Naive thymus-derived CD4-positive, alpha-beta T cell (primary cell): Measurements from ENCODE around the gene EPAS1. TPM values are rescaled to one million over a fixed set of nuclear protein-coding genes. Genes with fewer than 3 reads are reported as not detected.

Experiments used
- ATAC-seq: fragments of 150-1000 bp; cut with Tn5 transposase; 2 replicates; pipeline ENCODE4 v1.10.0; 2021; ENCODE audit warnings: mild to moderate bottlenecking, moderate library complexity
- CTCF ChIA-PET: fragments of 350-600 bp; sonication (Branson Sonifier 250); formaldehyde crosslinking; loops from one replicate; lab custom pipeline; 2021; ENCODE audit warnings: antibody characterized with exemption; lab: Charles Lee
- POLR2A ChIA-PET: fragments of 350-600 bp; sonication (Branson Sonifier 250); formaldehyde crosslinking; loops from one replicate; lab custom pipeline; 2021; ENCODE audit warnings: antibody characterized with exemption, inconsistent platforms; lab: Charles Lee
- DNase-seq, 9 donors: peaks; one replicate each; pipeline versions ENCODE4 v3.0.0 to v3.0.0-alpha.2; 2020 to 2022; ENCODE audit warnings: mixed read lengths in 1 of 9
- H3K27ac ChIP-seq: one replicate; pipeline ENCODE4 v1.7.0; 2013; ENCODE audit warnings: mild to moderate bottlenecking, low read depth, low read length, moderate library complexity
- H3K27me3 ChIP-seq, 2 donors: one replicate each; pipeline ENCODE4 v1.7.0; 2013; ENCODE audit warnings: low read length in 2 of 2, mild to moderate bottlenecking in 2 of 2, moderate library complexity in 2 of 2; ENCODE audit not compliant: control insufficient read depth in 2 of 2, insufficient read depth in 2 of 2
- H3K36me3 ChIP-seq, 3 experiments: 1 replicate in 2 of 3; 2 replicates in 1 of 3; pipeline ENCODE4 v1.7.0; 2013; ENCODE audit warnings: low read length in 3 of 3, mild to moderate bottlenecking in 3 of 3, moderate library complexity in 1 of 3; ENCODE audit not compliant: insufficient read depth in 3 of 3, control insufficient read depth in 2 of 3
- H3K4me1 ChIP-seq, 2 donors: one replicate each; pipeline ENCODE4 v1.7.0; 2013; ENCODE audit warnings: low read length in 2 of 2, mild to moderate bottlenecking in 2 of 2, moderate library complexity in 1 of 2; ENCODE audit not compliant: control insufficient read depth in 2 of 2, insufficient read depth in 2 of 2
- H3K4me3 ChIP-seq: 2 replicates; pipeline ENCODE4 v1.7.0; 2013; ENCODE audit warnings: mild to moderate bottlenecking, low read length
- H3K9me3 ChIP-seq, 3 experiments: 1 replicate in 2 of 3; 2 replicates in 1 of 3; pipeline ENCODE4 v1.7.0; 2013; ENCODE audit warnings: low read length in 3 of 3; ENCODE audit not compliant: control insufficient read depth in 2 of 3
- H3K27ac Mint-ChIP-seq, 9 donors: one replicate each; pipeline ENCODE4 v1.8.0; 2020 to 2022; ENCODE audit warnings: mixed read lengths in 9 of 9, mild to moderate bottlenecking in 8 of 9, moderate library complexity in 5 of 9, inconsistent platforms in 2 of 9
- H3K27me3 Mint-ChIP-seq, 5 donors: one replicate each; pipeline ENCODE4 v1.8.0; 2021 to 2022; ENCODE audit warnings: mixed read lengths in 5 of 5, mild to moderate bottlenecking in 1 of 5
- H3K36me3 Mint-ChIP-seq, 5 donors: one replicate each; pipeline ENCODE4 v1.8.0; 2020 to 2022; ENCODE audit warnings: mixed read lengths in 5 of 5, mild to moderate bottlenecking in 3 of 5, inconsistent platforms in 1 of 5
- H3K4me1 Mint-ChIP-seq, 7 donors: one replicate each; pipeline ENCODE4 v1.8.0; 2020 to 2022; ENCODE audit warnings: mixed read lengths in 7 of 7, mild to moderate bottlenecking in 3 of 7, inconsistent platforms in 1 of 7
- H3K4me3 Mint-ChIP-seq, 10 donors: one replicate each; pipeline ENCODE4 v1.8.0; 2020 to 2022; ENCODE audit warnings: mild to moderate bottlenecking in 10 of 10, mixed read lengths in 10 of 10, moderate library complexity in 6 of 10, inconsistent platforms in 2 of 10
- H3K9me3 Mint-ChIP-seq, 11 donors: one replicate each; pipeline ENCODE4 v1.8.0; 2020 to 2022; ENCODE audit warnings: mixed read lengths in 11 of 11, mild to moderate bottlenecking in 4 of 11, inconsistent platforms in 1 of 11, moderate library complexity in 1 of 11
- intact Hi-C, 2 donors: fragments of 100-400 bp; cut with micrococcal nuclease; formaldehyde crosslinking; loops; one replicate each; pipeline ENCODE4 v1.15.1; 2023
- polyA plus RNA-seq, 2 donors: library from polyadenylated mRNA; unstranded; fragments of 300-500 nt; fragmentation: Illumina TruSeq; gene quantifications; one replicate each; pipeline ENCODE4 v1.2.3, GENCODE V29; 2021
- total RNA-seq, 6 experiments: library from RNA in 5 of 6; stranded (reverse) in 5 of 6; gene quantifications; 1 replicate in 5 of 6; 2 replicates in 1 of 6; pipeline ENCODE4 v1.2.3 and lab custom pipeline; 2021 to 2026

Gene EPAS1
- total and polyA plus RNA-seq, 7 experiments from 2014 or later: 0.18 to 17.0 (median 4.7) TPM; not detected in 1

DNA sequence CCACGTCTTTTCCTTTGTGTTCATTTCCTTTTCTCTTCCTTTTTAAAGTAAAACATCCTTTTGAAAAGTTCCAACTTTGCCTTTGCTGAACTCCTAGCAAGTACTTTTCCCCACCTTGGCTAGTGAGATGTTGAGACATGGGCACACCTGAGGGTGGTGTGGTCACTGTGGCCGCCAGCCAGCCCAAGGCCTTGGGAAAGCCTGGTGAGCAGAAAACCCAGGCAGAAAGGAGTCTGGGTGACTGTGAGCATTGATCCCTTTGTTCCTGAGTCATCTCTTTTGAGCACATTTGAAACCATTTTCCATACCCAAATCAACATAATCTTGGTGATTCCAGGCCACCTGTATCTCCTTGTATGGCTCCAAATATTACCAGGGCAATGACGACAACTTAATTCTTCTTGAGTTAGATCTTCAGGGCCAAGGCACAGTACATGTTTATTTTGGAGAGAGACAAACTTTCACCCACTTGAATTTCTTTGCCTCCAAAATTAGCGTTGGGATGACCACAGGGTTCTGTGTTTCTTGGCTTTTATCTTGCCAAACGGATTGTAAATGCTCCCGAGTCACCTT, 14.5 kb downstream of the EPAS1 start:
- Mint-ChIP-seq H3K4me3 (no peak overlapping the region), H3K36me3 (peaks cover 0 to 8% (median 0%) of the 10 kb centered on the region in 5 donors), H3K27ac (no peak overlapping the region), H3K27me3 (peaks cover 27 to 50% (median 33%) of the 10 kb centered on the region in 5 donors), H3K4me1 (peaks cover 0 to 18% (median 8%) of the 10 kb centered on the region in 7 donors), H3K9me3 (peaks cover 0 to 4% (median 0%) of the 10 kb centered on the region in 11 donors)
- ATAC-seq (no peak), DNase-seq (no peak)
- no peak overlapping the region for H3K27ac ChIP-seq
- H3K27me3 ChIP-seq: peaks cover 0 to 6% of the 10 kb centered on the region in 2 donors
- H3K4me1 ChIP-seq: no peaks in the 10 kb centered on the region
- H3K36me3 ChIP-seq: no peaks in the 10 kb centered on the region
- no peaks in the 10 kb centered on the region for H3K9me3 ChIP-seq
- intact Hi-C loops: no loop called here
- POLR2A ChIA-PET: no interaction called here
- CTCF ChIA-PET: no interaction called here
- no peak overlapping the region for H3K4me3 ChIP-seq

DNA sequence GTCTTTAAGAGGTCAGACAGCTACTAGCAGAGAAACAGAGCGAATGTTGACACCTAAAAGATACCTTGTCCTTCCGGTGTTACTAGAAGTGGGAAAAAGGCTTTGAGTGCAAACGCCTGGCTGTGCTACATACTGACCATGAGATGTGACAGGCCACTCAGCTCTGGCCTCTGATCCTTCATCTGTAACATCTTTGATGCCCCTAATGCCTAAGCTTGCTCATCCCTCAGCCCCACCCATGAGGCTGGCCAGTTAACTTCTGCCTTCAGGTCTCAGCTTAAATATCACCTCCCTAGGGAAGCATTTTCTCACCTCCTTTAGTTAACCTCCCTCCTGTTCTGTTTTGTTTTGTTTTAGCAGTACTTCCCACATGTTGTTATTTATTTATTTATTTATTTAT, 15.9 kb downstream of the EPAS1 start:
- POLR2A ChIA-PET: no interaction called here

DNA sequence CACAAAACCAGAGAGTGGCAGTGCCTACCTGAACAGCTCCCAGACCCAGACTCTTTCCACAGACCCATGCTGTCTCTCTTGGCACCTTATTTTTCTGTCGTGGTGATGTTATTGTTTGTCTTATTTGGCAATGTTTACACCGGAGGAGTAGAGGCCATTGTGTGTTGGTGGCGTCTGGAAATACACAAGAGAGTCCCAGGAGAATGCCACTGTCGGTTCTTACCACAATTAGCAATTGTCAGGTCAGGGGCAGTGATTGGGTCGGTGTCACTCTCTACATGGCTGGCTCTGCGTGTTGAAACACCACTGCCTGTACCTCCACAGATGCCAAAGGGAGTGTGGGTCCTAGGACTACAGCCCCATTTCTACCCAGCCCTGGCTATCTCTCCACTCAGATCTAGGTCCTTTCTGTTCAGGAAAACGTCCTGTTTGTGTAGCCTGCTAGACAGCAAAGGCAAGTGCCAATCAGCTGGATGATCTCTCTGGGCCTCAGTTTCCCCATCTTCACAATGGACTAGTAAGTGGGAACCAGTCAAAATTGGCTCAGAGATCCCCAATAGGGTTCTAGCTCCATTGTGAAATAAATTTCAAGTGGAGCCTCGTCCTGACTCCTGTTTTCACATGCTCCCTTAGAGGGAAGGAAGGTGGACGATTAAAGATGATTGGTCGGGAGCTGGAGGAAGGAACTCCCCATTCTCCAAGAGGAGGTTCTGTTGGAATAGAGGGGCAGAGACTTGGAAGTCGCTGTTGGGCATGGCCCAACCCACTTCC, 17.0 kb downstream of the EPAS1 start:
- Mint-ChIP-seq H3K4me1 (peaks cover 0 to 15% (median 9%) of the 10 kb centered on the region in 7 donors), H3K27me3 (peaks cover 9 to 25% (median 19%) of the 10 kb centered on the region in 5 donors), H3K4me3 (no peak overlapping the region), H3K9me3 (peaks cover 0 to 3% (median 0%) of the 10 kb centered on the region in 11 donors), H3K36me3 (peaks cover 0 to 5% (median 0%) of the 10 kb centered on the region in 5 donors), H3K27ac (no peak overlapping the region)
- ChIA-PET CTCF (no interaction called here), POLR2A (no interaction called here)
- Histone ChIP-seq H3K4me1 (no peaks in the 10 kb centered on the region), H3K27ac (no peak overlapping the region), H3K36me3 (no peaks in the 10 kb centered on the region), H3K4me3 (no peak overlapping the region), H3K27me3 (no peaks in the 10 kb centered on the region), H3K9me3 (no peaks in the 10 kb centered on the region)
- ATAC-seq (no peak), DNase-seq (no peak)
- intact Hi-C loops: no loop called here

More for the DNA sequence above, 15.9 kb downstream of the EPAS1 start:
- Mint-ChIP-seq H3K27me3 (peaks cover 17 to 37% (median 25%) of the 10 kb centered on the region in 5 donors), H3K4me1 (peaks cover 0 to 18% (median 9%) of the 10 kb centered on the region in 7 donors), H3K9me3 (peaks cover 0 to 4% (median 0%) of the 10 kb centered on the region in 11 donors), H3K4me3 (no peak overlapping the region), H3K36me3 (peaks cover 0 to 7% (median 0%) of the 10 kb centered on the region in 5 donors), H3K27ac (no peak overlapping the region)
- intact Hi-C loops: no loop called here
- Histone ChIP-seq H3K27me3 (no peaks in the 10 kb centered on the region), H3K4me1 (no peaks in the 10 kb centered on the region), H3K27ac (no peak overlapping the region), H3K4me3 (no peak overlapping the region), H3K36me3 (no peaks in the 10 kb centered on the region), H3K9me3 (no peaks in the 10 kb centered on the region)
- DNase-seq (no peak), ATAC-seq (no peak)
- CTCF ChIA-PET: no interaction called here

DNA sequence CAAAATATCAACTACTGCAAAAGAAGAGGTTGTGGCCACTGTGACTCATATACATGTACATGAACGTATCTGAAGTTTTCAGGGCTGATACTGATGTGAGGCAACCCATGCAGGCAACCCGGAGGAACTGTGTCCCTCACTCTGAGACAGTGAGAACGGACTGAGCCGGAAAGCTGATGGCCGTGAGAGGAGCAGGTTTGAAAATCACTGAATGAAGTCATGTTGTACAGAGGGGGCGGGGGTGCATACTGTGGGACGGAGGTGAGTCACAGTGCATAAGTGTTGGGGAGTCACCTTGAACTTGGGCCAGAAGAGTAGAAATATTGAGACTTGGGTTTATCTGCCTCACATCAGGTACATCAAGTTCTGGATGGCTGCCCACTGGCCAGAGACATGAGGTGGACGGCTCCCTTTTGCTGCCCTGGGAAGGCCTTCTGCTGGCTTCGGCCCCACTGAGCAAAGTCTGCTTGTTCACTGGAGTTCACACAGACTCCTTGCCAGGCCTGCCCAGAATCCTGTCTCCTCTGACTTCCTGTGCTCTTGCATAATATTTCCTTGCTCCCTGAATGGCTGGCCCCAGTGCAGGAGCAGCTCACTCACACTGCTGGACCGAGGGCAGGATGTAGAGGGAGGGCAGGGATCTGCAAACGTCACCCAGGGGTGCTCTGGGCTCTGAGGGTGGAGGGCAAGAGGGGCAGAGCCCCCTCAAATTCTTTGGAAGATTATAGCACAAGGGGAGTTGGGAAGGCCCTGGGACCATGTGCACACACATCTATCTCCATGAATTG, 18.1 kb downstream of the EPAS1 start:
- DNase-seq: no peak
- Mint-ChIP-seq H3K27me3 (peaks cover 4 to 25% (median 13%) of the 10 kb centered on the region in 5 donors), H3K4me1 (peaks cover 0 to 12% (median 7%) of the 10 kb centered on the region in 7 donors), H3K4me3 (no peak overlapping the region), H3K36me3 (peaks cover 0 to 3% (median 0%) of the 10 kb centered on the region in 5 donors), H3K9me3 (peaks cover 0 to 1% (median 0%) of the 10 kb centered on the region in 11 donors), H3K27ac (no peak overlapping the region)
- Histone ChIP-seq H3K4me3 (no peak overlapping the region), H3K36me3 (no peaks in the 10 kb centered on the region), H3K27me3 (no peaks in the 10 kb centered on the region), H3K4me1 (no peaks in the 10 kb centered on the region), H3K27ac (no peak overlapping the region), H3K9me3 (no peaks in the 10 kb centered on the region)
- POLR2A ChIA-PET: no interaction called here
- ATAC-seq: peak; percentile 38
- intact Hi-C loops: no loop called here
- CTCF ChIA-PET: no interaction called here

DNA sequence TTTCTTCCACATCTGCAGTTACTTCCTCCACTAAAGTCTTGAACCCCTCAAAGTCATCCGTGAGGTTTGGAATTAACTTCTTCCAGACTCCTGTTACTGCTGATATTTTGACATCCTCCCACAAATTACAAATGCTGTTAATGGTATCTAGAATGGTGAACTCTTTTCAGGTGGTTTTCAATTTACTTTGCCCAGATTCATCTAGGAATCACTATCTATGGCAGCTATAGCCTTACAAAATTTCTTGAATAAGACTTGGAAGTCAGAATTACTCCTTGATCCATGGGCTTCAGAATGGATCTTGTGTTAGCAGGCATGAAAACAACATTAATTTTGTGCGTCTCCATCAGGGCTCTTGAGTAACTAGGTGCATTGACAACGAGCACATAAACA, 19.9 kb downstream of the EPAS1 start:
- no peak for ATAC-seq
- H3K36me3 Mint-ChIP-seq: no peaks in the 10 kb centered on the region
- H3K4me1 Mint-ChIP-seq: peaks cover 0 to 12% (median 6%) of the 10 kb centered on the region in 7 donors
- DNase-seq: no peak
- Histone ChIP-seq H3K4me3 (no peak overlapping the region), H3K4me1 (no peaks in the 10 kb centered on the region), H3K27ac (no peak overlapping the region), H3K36me3 (no peaks in the 10 kb centered on the region), H3K27me3 (no peaks in the 10 kb centered on the region), H3K9me3 (no peaks in the 10 kb centered on the region)
- CTCF ChIA-PET: no interaction called here
- peaks cover 0 to 1% (median 0%) of the 10 kb centered on the region in 11 donors for H3K9me3 Mint-ChIP-seq
- no peak overlapping the region for H3K4me3 Mint-ChIP-seq
- no peak overlapping the region for H3K27ac Mint-ChIP-seq
- POLR2A ChIA-PET: no interaction called here
- H3K27me3 Mint-ChIP-seq: peaks cover 0 to 33% (median 8%) of the 10 kb centered on the region in 5 donors
- intact Hi-C loops: no loop called here

DNA sequence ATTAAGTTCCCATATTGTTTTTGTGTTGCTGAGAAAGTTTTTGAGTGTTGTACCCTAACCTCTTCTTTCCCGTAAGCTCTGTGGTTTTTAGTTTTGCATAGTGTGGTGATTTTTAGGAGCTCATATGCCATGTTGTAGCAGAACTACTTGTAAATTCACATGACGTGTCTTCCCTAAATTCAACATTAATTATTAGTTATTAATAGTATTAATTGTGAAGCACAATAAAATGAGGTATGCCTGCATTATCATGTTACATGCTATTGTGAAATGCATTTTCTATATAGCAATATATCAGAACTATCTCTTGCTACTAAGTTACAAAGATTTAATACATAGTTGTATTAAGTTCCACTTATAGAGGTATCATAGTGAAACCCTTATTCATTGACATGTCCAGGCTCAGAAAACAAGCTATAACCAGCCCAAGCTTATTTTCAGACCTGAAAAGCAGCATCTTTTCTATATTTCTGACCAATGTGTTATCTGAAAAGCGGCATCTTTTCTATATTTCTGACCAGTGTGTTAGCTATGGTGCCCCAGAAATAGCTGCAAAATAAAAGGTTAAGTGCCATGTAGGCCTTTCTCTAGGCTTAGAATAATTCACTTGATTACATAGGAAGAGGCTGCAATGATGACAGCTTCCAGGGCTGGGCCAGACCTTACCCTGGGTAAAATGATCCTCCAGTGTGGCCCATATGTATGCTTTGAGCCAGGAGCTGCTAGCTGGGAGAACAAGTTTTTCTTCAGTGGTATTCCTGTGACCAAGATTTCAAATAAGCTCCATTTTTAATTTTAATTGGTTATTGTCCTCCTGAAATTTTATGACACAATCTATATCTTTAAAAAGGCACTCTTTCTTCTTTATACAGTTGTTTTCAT, 21.6 kb downstream of the EPAS1 start:
- no peaks in the 10 kb centered on the region for H3K36me3 Mint-ChIP-seq
- intact Hi-C loops: no loop called here
- H3K9me3 Mint-ChIP-seq: peaks cover 0 to 1% (median 0%) of the 10 kb centered on the region in 11 donors
- H3K27me3 ChIP-seq: no peaks in the 10 kb centered on the region
- CTCF ChIA-PET: no interaction called here
- no peaks in the 10 kb centered on the region for H3K9me3 ChIP-seq
- no peak for DNase-seq
- ATAC-seq: no peak
- no peak overlapping the region for H3K4me3 Mint-ChIP-seq
- H3K4me1 ChIP-seq: no peaks in the 10 kb centered on the region
- no peak overlapping the region for H3K27ac ChIP-seq
- H3K36me3 ChIP-seq: no peaks in the 10 kb centered on the region
- no peak overlapping the region for H3K27ac Mint-ChIP-seq
- peaks cover 0 to 12% (median 6%) of the 10 kb centered on the region in 7 donors for H3K4me1 Mint-ChIP-seq
- H3K27me3 Mint-ChIP-seq: peaks cover 0 to 38% (median 8%) of the 10 kb centered on the region in 5 donors
- POLR2A ChIA-PET: no interaction called here
- no peak overlapping the region for H3K4me3 ChIP-seq
